ENCODE measurements around the gene C22orf31.
"Not testable (repeated sequence)": the region's sequence is repeated elsewhere in the genome, so short reads cannot be mapped to it uniquely, and the experiment has no call there.

C22orf31 gene

GRCh38 chr22:29055192-29055830 is 6.3 kb downstream of the C22orf31 start:
- DNase-seq (ENCODE audit: low read depth) = no peak

GRCh38 chr22:29054251-29054767 is 7.3 kb downstream of the C22orf31 start:
- DNase-seq (ENCODE audit: low read depth) = no peak

GRCh38 chr22:29053048-29053702 is 8.5 kb downstream of the C22orf31 start:
- DNase-seq (ENCODE audit: low read depth) = no peak

- DNase-seq (ENCODE audit: low read depth) = no peak
These were observed 11.2 kb downstream of the C22orf31 start for GRCh38 chr22:29050457-29050856.

GRCh38 chr22:29049655-29050263 is 11.9 kb downstream of the C22orf31 start:
- no peak for DNase-seq (ENCODE audit: low read depth)

- DNase-seq (ENCODE audit: low read depth) = no peak
These were observed 12.6 kb downstream of the C22orf31 start for GRCh38 chr22:29048822-29049654.

GRCh38 chr22:29044657-29045176 is 16.9 kb downstream of the C22orf31 start:
- DNase-seq (ENCODE audit: low read depth) = peak; percentile 51

- DNase-seq (ENCODE audit: low read depth) = peak; percentile 53
These were observed 17.6 kb downstream of the C22orf31 start for GRCh38 chr22:29043906-29044575.

GRCh38 chr22:29041408-29041807 is 20.2 kb downstream of the C22orf31 start:
- no peak for DNase-seq (ENCODE audit: low read depth)

GRCh38 chr22:29040385-29041275 is 21.0 kb downstream of the C22orf31 start:
- DNase-seq (ENCODE audit: low read depth) = peak; percentile 77

GRCh38 chr22:29039684-29040083 is 21.9 kb downstream of the C22orf31 start:
- not testable (repeated sequence) for DNase-seq (ENCODE audit: low read depth)

- no peak for DNase-seq (ENCODE audit: low read depth)
These were observed 22.5 kb downstream of the C22orf31 start for GRCh38 chr22:29039148-29039547.

- DNase-seq (ENCODE audit: low read depth) = no peak
These were observed 24.2 kb downstream of the C22orf31 start for GRCh38 chr22:29037340-29037932.

- DNase-seq (ENCODE audit: low read depth) = no peak
These were observed 29.0 kb downstream of the C22orf31 start for GRCh38 chr22:29032584-29032983.

GRCh38 chr22:29032014-29032475 is 29.6 kb downstream of the C22orf31 start:
- no peak for DNase-seq (ENCODE audit: low read depth)

GRCh38 chr22:29031227-29032011 is 30.2 kb downstream of the C22orf31 start:
- peak; percentile 80 for DNase-seq (ENCODE audit: low read depth)

- no peak for DNase-seq (ENCODE audit: low read depth)
These were observed 30.9 kb downstream of the C22orf31 start for GRCh38 chr22:29030618-29031226.

- no peak for DNase-seq (ENCODE audit: low read depth)
These were observed 31.5 kb downstream of the C22orf31 start for GRCh38 chr22:29030016-29030617.

Measured in HS-5 (cell line).